MM.1S (cell line): Measurements from ENCODE around the gene WBP11.

Experiments used
- EZH2 ChIP-seq: fragments of 300-600 bp; sonication (generic); optimal IDR thresholded peaks from 2 replicates; pipeline ENCODE3; 2017; ENCODE audit warnings: low read depth, mild to moderate bottlenecking, antibody characterized with exemption, low read length, mixed read lengths
- TF ChIP-seq, protein P1 (sequence below): fragments of 300-600 bp; sonication (generic); IDR thresholded peaks from 2 replicates; pipeline ENCODE4 v1.5.1; 2016; ENCODE audit warnings: antibody characterized with exemption, low read length, mixed read lengths

DNA sequence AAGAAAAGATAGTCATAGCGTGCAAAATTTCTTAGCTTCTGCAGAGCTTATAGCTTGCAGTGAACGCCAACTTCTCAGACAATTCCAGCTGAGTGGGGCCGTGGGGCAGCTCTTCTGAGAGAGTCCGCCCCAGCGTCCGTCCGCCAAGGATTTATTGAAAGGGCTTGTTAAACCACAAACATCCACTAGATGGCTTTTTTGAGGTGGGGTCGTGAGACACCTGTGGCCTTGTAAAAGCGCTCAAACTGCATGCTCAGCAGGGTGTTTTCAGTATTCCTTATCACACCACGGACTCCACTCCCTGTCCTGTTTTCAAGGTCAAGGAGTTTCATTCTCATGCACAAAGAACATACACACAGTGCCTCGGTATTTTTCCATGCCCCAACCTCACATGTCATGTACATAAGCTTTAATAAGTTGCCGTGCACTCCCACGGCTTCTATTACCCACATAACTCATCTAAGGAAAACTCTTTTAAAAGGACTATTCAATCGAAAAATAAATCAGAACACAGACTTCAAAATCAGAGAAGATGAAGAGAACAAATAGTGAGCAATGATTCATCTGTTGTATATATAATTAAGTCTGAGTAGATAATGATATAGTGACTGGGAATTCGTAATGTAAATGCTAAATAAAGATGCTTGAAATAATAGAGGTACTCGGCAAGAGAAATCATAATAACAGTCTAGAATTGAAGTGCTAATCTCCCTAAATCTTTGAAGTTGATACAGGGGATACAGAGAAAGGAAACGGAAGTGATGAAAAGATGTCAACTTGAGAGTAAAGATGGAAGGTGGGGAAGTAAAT, 46.7 kb downstream of the WBP11 start:
- TF ChIP-seq EZH2 = no peak
- TF ChIP-seq, protein P1, sequence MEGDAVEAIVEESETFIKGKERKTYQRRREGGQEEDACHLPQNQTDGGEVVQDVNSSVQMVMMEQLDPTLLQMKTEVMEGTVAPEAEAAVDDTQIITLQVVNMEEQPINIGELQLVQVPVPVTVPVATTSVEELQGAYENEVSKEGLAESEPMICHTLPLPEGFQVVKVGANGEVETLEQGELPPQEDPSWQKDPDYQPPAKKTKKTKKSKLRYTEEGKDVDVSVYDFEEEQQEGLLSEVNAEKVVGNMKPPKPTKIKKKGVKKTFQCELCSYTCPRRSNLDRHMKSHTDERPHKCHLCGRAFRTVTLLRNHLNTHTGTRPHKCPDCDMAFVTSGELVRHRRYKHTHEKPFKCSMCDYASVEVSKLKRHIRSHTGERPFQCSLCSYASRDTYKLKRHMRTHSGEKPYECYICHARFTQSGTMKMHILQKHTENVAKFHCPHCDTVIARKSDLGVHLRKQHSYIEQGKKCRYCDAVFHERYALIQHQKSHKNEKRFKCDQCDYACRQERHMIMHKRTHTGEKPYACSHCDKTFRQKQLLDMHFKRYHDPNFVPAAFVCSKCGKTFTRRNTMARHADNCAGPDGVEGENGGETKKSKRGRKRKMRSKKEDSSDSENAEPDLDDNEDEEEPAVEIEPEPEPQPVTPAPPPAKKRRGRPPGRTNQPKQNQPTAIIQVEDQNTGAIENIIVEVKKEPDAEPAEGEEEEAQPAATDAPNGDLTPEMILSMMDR = peak; percentile 38
